HS-5 (cell line): ENCODE data around the gene DCP2.

Source experiments
- DNase-seq: peaks from one replicate; pipeline ENCODE4 v3.0.0-alpha.2; 2012; ENCODE audit warnings: low read depth

Gene DCP2

GRCh38 chr5:113022661-113023060 lies 46.1 kb downstream of the DCP2 start:
- no peak for DNase-seq

- no peak for DNase-seq
Measured at GRCh38 chr5:113024076-113024697, 47.6 kb downstream of the DCP2 start.

GRCh38 chr5:113025596-113025995 lies 49.0 kb downstream of the DCP2 start:
- DNase-seq = no peak

- DNase-seq = no peak
Measured at GRCh38 chr5:113026211-113026610, 49.6 kb downstream of the DCP2 start.

- DNase-seq = no peak
Measured at GRCh38 chr5:113027015-113027414, 50.4 kb downstream of the DCP2 start.

- no peak for DNase-seq
Measured at GRCh38 chr5:113027431-113027830, 50.8 kb downstream of the DCP2 start.

GRCh38 chr5:113029614-113030013 lies 53.0 kb downstream of the DCP2 start:
- DNase-seq = no peak

- no peak for DNase-seq
Measured at GRCh38 chr5:113031104-113031503, 54.5 kb downstream of the DCP2 start.

GRCh38 chr5:113031557-113031956 lies 55.0 kb downstream of the DCP2 start:
- DNase-seq = no peak

- peak; percentile 86 for DNase-seq
Measured at GRCh38 chr5:113034182-113034773, 57.7 kb downstream of the DCP2 start.

- no peak for DNase-seq
Measured at GRCh38 chr5:113035096-113035495, 58.5 kb downstream of the DCP2 start.

- DNase-seq = no peak
Measured at GRCh38 chr5:113036321-113036720, 59.7 kb downstream of the DCP2 start.

GRCh38 chr5:113036826-113037225 lies 60.2 kb downstream of the DCP2 start:
- no peak for DNase-seq

- no peak for DNase-seq
Measured at GRCh38 chr5:113038136-113038535, 61.5 kb downstream of the DCP2 start.

- peak; percentile 57 for DNase-seq
Measured at GRCh38 chr5:113038714-113039113, 62.1 kb downstream of the DCP2 start.

GRCh38 chr5:113039229-113039933 lies 62.8 kb downstream of the DCP2 start:
- no peak for DNase-seq

- DNase-seq = no peak
Measured at GRCh38 chr5:113039934-113040285, 63.3 kb downstream of the DCP2 start.

- no peak for DNase-seq
Measured at GRCh38 chr5:113040672-113041260, 64.2 kb downstream of the DCP2 start.

GRCh38 chr5:113042491-113043243 lies 66.1 kb downstream of the DCP2 start:
- DNase-seq = no peak

- DNase-seq = no peak
Measured at GRCh38 chr5:113043491-113043931, 66.9 kb downstream of the DCP2 start.

GRCh38 chr5:113044776-113045465 lies 68.3 kb downstream of the DCP2 start:
- no peak for DNase-seq

- no peak for DNase-seq
Measured at GRCh38 chr5:113047234-113047633, 70.6 kb downstream of the DCP2 start.
